HAP-1 (cell line): ENCODE measurements around the gene KCNMA1.

Source experiments
- DNase-seq, 2 experiments: peaks; one replicate each; pipeline ENCODE4 v3.0.0-alpha.2; 2016 to 2020; ENCODE audit warnings: low spot score in 2 of 2
- H3K27me3 ChIP-seq: fragments of 250-450 bp; sonication (Bioruptor Pico); 2 replicates; pipeline ENCODE4 v1.5.1; 2020; ENCODE audit warnings: low read depth, mild to moderate bottlenecking, moderate library complexity
- H3K36me3 ChIP-seq: fragments of 250-450 bp; sonication (Bioruptor Pico); replicated peaks from 2 replicates; pipeline ENCODE4 v1.5.1; 2020; ENCODE audit warnings: mild to moderate bottlenecking
- H3K4me1 ChIP-seq: fragments of 250-450 bp; sonication (Bioruptor Pico); 2 replicates; pipeline ENCODE4 v1.5.1; 2020; ENCODE audit warnings: mild to moderate bottlenecking
- H3K4me3 ChIP-seq: fragments of 250-450 bp; sonication (Bioruptor Pico); 2 replicates; pipeline ENCODE4 v1.5.1; 2020; ENCODE audit warnings: mild to moderate bottlenecking, moderate library complexity
- H3K9me3 ChIP-seq: fragments of 250-450 bp; sonication (Bioruptor Pico); 2 replicates; pipeline ENCODE4 v1.5.1; 2020; ENCODE audit warnings: mild to moderate bottlenecking, moderate library complexity
- in situ Hi-C: fragments of 300-500 bp; cut with MboI; formaldehyde crosslinking; loops from 3 replicates; pipeline ENCODE4 v1.14.3; 2020; ENCODE audit warnings: low sequenced_read_pairs, inconsistent platforms, mixed read lengths

The KCNMA1 gene

DNA sequence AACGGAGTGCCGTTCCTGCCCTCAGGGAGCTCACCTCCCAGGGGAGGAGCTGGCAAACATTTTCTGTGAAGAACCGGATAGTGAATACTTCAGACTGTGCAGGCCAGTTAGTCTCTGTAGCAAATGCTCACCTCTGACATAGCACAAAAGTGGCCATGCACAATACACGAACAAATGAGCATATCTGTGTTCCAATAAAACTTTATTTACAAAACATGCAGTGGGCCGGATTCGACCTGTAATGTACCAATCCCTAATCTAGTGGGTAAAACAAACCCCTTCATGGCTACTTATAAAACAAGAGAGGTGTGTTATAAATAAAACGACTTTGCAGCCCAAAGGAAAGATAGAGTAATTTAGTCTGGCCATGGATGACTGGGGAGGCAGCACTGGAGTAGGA, 48.7 kb downstream of the KCNMA1 start:
- Histone ChIP-seq H3K27me3 (no peaks in the 10 kb centered on the region), H3K4me3 (no peak overlapping the region), H3K36me3 (no peaks in the 10 kb centered on the region), H3K4me1 (no peaks in the 10 kb centered on the region), H3K9me3 (no peaks in the 10 kb centered on the region)
- no peak for DNase-seq
- in situ Hi-C loops: no loop called here

DNA sequence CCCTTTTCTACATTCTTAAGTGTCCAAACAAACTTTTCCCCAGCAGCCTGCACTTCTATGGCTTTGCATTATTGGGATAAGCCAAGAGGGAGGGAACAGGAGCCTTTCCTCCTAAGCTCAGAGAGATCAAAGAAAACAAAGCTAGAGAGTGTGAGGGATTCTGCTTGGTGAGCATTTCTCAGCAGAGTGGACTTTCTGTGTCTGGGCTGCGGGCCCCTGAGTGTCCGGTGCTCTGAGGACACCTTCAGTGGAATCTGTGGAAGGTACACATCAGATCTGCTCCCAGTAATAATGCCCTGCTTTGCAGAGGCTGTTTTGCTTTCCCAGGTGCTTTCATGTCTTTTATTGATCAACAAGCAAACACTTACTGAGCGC, 50.2 kb downstream of the KCNMA1 start:
- Histone ChIP-seq H3K9me3 (no peaks in the 10 kb centered on the region), H3K27me3 (no peaks in the 10 kb centered on the region), H3K4me3 (no peak overlapping the region), H3K36me3 (no peaks in the 10 kb centered on the region), H3K4me1 (no peaks in the 10 kb centered on the region)
- in situ Hi-C loops: no loop called here
- no peak for DNase-seq

DNA sequence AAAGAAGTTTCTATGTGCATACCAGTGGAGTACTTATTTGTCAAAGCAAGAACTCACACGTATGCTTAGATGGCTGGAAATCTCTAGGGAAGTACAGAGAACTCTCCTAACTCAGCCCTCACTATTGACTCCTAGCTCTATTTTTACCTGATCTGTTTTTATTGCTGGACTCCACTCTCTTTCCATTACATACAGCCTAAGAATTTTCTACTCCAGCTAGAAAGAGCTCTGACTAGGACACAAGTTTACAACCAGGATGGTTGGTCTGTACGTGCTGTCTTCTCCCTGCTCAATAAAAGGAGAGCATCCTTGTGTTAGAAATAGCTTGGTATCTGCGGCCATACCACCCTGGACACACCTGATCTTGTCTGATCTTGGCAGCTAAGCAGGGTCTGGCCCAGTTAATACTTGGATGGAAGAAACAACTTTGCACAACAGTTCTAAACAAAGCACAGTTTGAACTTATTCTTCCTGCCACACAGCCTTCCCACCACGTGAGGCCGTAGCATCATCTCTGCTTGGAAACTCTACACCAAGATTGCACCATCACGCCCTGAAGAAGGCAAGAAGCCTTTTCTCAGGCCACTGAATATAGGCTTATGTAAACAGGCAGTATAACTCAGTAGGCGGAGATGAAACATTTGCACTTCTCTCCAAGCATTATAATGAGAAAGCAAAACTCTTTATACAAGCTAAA, 50.7 kb downstream of the KCNMA1 start:
- Histone ChIP-seq H3K9me3 (no peaks in the 10 kb centered on the region), H3K27me3 (no peaks in the 10 kb centered on the region), H3K4me3 (no peak overlapping the region), H3K4me1 (no peaks in the 10 kb centered on the region), H3K36me3 (no peaks in the 10 kb centered on the region)
- in situ Hi-C loops: no loop called here
- no peak for DNase-seq

DNA sequence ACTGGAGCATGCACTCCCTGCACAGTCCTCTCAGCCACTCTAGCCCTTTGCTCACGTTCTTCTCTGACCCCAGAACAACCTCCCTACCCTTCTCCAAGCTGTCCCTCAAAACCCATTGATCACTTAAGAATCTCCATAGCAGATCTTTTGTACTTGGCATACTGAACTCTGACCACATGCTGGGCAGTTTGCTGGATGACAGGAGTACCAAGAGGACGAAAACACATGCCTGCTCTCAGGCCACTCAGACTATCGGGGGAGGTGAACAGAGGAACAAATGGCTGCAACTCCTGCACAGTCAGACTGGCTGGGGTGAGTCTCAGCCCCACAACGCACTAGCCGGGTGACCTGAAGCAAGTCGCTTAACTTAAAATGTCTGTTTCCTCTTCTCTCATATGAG, 52.7 kb downstream of the KCNMA1 start:
- H3K9me3 ChIP-seq: no peaks in the 10 kb centered on the region
- H3K36me3 ChIP-seq: no peaks in the 10 kb centered on the region
- H3K27me3 ChIP-seq: no peaks in the 10 kb centered on the region
- no peak for DNase-seq
- in situ Hi-C loops: no loop called here
- H3K4me1 ChIP-seq: no peaks in the 10 kb centered on the region
- no peak overlapping the region for H3K4me3 ChIP-seq

DNA sequence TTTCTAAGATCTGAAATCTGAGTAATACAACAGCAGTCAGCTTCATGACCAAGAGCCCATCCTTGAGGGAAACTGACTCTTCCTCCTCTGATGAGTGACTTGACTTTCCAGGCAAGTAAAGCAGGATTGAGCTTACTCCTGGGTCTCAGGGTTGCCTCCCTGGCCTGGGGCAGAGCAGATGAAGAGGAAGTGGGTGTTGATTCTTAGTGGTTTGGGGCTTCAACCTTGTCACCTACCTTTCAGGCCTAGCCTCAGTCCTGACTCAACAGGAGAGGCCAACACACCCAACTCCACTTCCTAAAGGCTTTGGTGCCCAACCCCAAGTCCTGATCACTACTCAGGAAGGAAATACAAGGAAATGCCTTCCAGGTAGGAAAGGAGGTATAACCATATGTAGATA, 54.1 kb downstream of the KCNMA1 start:
- Histone ChIP-seq H3K27me3 (no peaks in the 10 kb centered on the region), H3K4me3 (no peak overlapping the region), H3K36me3 (no peaks in the 10 kb centered on the region), H3K9me3 (no peaks in the 10 kb centered on the region), H3K4me1 (no peaks in the 10 kb centered on the region)
- in situ Hi-C loops: no loop called here
- no peak for DNase-seq

DNA sequence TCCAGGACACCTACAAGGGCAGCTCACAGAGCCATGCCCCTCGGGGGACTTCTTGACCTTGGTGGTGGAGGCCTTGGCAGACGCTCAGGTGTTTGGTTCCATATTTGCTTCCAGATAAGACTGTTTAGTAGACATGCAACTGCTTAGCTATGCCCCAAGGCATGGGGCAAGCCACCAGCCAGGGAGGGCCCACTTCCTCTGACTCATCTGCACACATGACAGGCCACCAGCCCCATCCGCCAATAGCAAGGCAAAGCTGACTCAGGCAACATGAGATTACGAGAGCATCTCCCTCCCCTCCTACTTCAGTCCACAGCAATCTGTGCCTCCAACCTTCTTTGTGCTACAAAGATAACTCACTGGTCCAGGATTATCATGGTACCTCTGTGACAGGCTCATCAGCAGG, 54.9 kb downstream of the KCNMA1 start:
- DNase-seq: no peak
- H3K9me3 ChIP-seq: no peaks in the 10 kb centered on the region
- in situ Hi-C loops: no loop called here
- H3K36me3 ChIP-seq: no peaks in the 10 kb centered on the region
- no peaks in the 10 kb centered on the region for H3K4me1 ChIP-seq
- H3K27me3 ChIP-seq: no peaks in the 10 kb centered on the region
- no peak overlapping the region for H3K4me3 ChIP-seq

DNA sequence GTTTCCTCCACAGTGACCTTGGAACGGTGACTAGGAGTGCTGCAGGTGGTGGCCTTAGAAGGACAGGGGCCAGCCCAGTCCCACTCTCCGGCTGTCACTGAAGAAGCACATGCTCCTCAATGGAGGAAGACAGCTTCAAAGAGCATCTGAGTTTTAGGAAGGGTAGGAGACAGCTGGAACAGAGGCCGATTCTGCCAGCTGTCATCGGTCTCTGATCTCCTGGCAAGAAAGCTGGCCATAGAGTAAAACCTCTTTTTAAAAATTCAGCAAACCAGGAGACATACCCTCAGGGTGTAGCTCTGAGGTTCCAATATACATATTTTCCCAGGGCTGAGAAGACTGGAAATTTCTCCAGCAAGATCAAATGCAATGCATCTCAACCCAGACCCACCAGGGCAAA, 55.9 kb downstream of the KCNMA1 start:
- no peaks in the 10 kb centered on the region for H3K9me3 ChIP-seq
- in situ Hi-C loops: no loop called here
- H3K36me3 ChIP-seq: no peaks in the 10 kb centered on the region
- no peaks in the 10 kb centered on the region for H3K4me1 ChIP-seq
- H3K27me3 ChIP-seq: no peaks in the 10 kb centered on the region
- no peak for DNase-seq
- H3K4me3 ChIP-seq: no peak overlapping the region

DNA sequence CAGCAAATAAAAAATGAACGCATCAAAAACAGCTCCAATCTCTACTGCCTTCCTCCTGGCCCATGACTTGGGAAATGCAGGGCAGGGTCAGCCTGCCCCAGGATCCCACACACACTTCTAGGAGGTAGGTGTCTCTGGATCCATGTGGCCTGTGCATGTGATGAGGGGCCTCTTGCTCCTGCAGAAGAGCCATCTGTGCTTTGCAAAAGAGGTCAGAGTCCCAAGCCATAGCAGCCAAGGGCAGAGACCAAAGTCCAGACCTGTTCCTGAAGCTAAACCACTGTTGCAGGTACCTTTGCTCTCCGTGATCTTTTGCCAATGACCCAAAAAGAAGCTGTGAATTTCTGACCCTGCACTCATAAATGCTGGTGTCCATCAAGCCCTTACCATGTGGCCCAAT, 57.1 kb downstream of the KCNMA1 start:
- in situ Hi-C loops: no loop called here
- Histone ChIP-seq H3K4me1 (no peaks in the 10 kb centered on the region), H3K9me3 (no peaks in the 10 kb centered on the region), H3K4me3 (no peak overlapping the region), H3K27me3 (no peaks in the 10 kb centered on the region), H3K36me3 (no peaks in the 10 kb centered on the region)
- no peak for DNase-seq

DNA sequence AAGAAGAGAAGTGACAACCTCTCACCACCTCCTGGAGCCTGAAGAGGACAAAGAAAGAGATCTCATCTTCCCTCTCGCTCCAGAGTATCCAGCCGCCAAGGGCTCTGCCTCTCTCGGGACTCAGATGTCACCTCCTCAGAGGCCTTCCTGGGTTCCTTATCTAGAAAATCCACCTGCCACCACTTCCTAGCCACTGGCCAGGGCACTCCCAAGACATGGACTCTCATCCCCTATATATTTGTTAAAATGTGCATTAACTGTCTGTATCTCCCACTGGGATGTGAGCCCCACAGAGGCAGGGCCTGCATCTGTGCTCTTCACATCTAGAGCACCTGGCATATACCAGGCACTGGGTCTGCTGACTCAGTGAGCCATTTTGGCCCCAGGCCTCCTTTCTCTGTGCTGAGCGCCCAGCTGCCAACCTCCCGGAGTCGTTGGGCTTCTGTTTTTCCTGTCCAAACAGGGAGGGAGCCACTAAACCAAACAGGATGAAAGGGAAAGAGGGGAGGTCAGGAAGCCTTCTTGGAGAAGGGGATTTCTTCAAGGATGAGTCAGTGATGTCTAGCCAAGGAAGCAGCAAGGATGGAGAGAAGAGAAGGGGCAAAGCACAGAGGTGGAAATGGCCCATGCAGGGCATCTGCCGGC, 58.9 kb downstream of the KCNMA1 start:
- no peaks in the 10 kb centered on the region for H3K36me3 ChIP-seq
- in situ Hi-C loops: no loop called here
- H3K4me1 ChIP-seq: no peaks in the 10 kb centered on the region
- no peaks in the 10 kb centered on the region for H3K9me3 ChIP-seq
- no peak for DNase-seq
- no peaks in the 10 kb centered on the region for H3K27me3 ChIP-seq
- H3K4me3 ChIP-seq: no peak overlapping the region

DNA sequence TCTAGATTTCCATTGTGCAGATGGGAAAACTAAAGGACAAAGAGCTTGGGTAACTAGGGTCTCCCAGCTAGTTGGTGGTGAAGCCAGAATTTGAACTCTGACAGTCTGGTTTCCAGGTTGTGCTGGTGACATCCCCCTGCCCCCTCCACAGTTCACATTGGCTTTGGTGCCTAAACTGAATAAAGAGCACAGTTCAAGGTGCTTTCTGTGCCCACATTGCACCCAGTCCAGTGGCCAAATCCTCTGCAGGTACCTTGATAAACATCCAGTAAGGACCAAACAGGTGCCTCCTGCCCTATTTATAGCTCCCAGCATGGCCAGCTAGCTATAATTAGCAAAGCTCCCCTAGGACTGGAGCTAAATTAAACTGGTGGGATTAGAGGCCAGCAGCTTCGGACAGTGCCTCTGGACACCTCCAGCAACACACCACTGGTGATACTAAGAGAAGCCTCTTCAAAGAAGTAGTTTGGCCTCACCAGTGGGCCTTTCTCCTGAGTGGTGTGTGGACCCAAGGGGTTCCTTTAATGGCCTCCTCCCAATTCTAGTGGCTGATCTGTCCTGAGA, 59.9 kb downstream of the KCNMA1 start:
- no peak for DNase-seq
- Histone ChIP-seq H3K27me3 (no peaks in the 10 kb centered on the region), H3K4me3 (no peak overlapping the region), H3K36me3 (no peaks in the 10 kb centered on the region), H3K9me3 (no peaks in the 10 kb centered on the region), H3K4me1 (no peaks in the 10 kb centered on the region)
- in situ Hi-C loops: no loop called here

DNA sequence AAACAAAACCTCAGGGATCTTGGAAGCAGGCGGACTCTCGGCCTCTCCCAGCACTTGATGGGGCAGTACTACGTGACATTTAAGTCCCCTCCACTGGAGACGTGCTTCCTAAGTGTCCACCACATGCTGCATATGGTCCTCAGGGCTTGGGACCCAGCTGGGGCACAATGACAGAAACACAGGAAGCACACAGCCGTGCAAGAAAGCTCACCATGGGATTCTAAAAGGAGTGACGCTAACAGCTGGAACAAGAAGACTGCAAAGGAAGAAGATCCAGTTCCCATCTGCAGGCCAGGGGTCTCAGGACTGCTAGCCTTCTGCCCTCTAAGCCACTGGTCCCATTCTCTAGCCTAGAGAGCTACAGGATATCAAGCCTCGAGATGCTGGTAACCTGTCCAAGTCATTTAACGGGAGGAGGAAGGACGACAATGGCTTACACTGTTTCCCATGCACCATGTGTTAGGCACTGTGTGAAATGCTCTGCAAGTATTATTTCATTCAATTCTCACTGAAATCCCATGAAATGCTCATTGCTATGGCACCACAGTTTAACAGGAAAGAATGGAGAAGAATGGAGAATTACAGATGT, 61.1 kb downstream of the KCNMA1 start:
- no peak overlapping the region for H3K4me3 ChIP-seq
- no peaks in the 10 kb centered on the region for H3K4me1 ChIP-seq
- no peaks in the 10 kb centered on the region for H3K9me3 ChIP-seq
- no peaks in the 10 kb centered on the region for H3K27me3 ChIP-seq
- no peaks in the 10 kb centered on the region for H3K36me3 ChIP-seq
- in situ Hi-C loops: no loop called here
- no peak for DNase-seq

DNA sequence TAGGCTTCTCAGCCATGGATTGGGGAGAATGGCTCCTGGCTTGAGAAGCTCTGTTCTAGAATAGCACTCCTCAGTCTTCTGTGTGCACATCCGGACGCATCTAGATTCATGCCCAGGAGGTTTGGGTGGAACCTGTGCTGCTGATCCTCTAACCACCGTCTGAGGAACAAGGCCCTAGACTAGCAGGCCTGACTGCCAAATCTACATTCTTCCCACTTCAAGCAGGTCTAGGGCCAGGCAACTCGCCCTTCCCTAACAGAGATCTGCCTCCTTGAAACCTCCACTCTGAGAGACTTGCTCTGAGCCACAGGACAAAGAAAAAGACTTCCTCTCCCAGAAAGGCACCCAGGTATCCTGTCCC, 61.6 kb downstream of the KCNMA1 start:
- no peaks in the 10 kb centered on the region for H3K4me1 ChIP-seq
- in situ Hi-C loops: no loop called here

DNA sequence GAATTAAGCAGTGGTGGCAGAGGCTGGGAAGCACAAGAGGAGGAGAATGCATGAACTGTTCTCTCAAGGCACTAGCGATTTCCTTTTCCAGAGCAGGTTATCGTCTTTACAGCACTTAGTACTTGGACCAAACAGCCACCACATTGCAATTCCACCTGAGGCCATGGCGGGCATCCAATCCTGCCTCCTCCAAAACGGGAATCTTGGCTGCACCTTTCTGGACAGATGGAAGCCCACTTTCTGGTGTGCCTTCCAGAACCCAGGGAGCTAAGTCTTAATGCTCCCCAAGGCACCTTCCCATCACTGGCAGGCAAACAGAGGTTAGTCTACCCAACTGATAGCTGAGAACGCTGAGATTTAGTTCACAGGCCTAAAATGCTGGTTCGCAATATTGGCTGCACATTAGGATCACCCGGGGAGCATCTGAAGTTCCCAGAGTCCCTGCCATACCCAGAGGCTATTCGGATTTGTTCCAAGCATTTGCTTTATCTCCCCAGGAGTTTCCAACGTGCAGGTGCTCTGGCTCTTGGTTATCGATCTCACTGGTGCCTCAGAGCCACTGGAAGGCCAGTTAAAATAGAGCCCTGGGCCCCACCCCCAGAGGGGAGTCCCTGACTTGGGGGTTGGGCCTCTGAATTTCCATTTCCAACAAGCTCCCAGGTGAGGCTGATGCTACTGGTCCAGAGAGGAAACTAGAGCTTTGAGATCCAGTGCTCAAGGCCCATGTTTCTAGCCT, 62.2 kb downstream of the KCNMA1 start:
- H3K36me3 ChIP-seq: no peaks in the 10 kb centered on the region
- no peak for DNase-seq
- in situ Hi-C loops: no loop called here

More for the DNA sequence above, 61.6 kb downstream of the KCNMA1 start:
- Histone ChIP-seq H3K27me3 (no peaks in the 10 kb centered on the region), H3K9me3 (no peaks in the 10 kb centered on the region), H3K36me3 (no peaks in the 10 kb centered on the region), H3K4me3 (no peak overlapping the region)
- DNase-seq: no peak

DNA sequence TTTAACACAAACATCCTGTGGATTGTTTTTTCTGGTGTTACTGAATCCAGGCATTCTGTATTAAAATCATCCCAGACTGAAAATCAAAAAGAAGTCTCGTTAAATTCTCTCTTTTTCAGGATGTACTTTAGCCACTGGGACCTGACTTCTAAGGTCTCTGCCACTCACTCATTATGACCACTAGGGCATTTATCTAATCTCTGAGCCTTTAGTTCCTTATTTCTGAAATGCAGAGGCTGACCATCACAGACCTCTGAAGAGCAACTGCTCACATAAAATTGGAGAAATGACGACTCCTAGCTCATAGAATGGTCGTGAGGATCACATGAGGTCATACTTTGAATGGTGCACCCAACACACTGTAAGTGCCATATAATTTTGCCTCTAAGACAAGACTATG, 63.2 kb downstream of the KCNMA1 start:
- DNase-seq: no peak
- in situ Hi-C loops: no loop called here

More for the DNA sequence above, 62.2 kb downstream of the KCNMA1 start:
- H3K9me3 ChIP-seq: no peaks in the 10 kb centered on the region
- no peaks in the 10 kb centered on the region for H3K27me3 ChIP-seq
- H3K4me1 ChIP-seq: no peaks in the 10 kb centered on the region
- no peak overlapping the region for H3K4me3 ChIP-seq

More for the DNA sequence above, 63.2 kb downstream of the KCNMA1 start:
- Histone ChIP-seq H3K36me3 (no peaks in the 10 kb centered on the region), H3K27me3 (no peaks in the 10 kb centered on the region), H3K4me1 (no peaks in the 10 kb centered on the region), H3K9me3 (no peaks in the 10 kb centered on the region), H3K4me3 (no peak overlapping the region)
